ENCODE data around the gene ADGRV1. TPM values are rescaled to one million over a fixed set of nuclear protein-coding genes. Genes with fewer than 3 reads are reported as not detected.
"Not testable (repeated sequence)": the region's sequence is repeated elsewhere in the genome, so short reads cannot be mapped to it uniquely, and the experiment has no call there.

Gene ADGRV1
- total RNA-seq, 5 donors from 2014 or later (not counting 1 experiment from before 2014, with no cell fraction given): 0.68 to 1.6 (median 1.2) TPM; not detected in 1

DNA sequence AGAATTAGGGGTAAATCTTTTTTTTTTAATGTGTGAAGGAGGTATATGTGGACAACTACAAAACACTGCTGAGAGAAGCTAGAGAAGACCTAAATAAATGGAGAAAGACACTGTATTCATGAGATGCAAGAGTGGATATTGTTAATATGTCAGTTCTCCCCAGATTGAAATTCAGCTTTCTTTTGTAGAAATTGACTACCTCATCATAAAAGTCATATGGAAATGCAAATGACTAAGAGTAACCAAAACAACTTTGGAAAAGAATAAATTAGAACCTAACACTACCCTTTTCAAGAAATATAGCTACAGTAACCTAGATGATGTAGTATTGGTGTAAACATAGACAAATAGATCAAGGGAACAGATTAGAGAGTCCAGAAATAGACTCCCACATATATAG, 400.7 kb downstream of the ADGRV1 start:
- no peaks in the 10 kb centered on the region for H3K9me3 Mint-ChIP-seq
- Histone ChIP-seq H3K4me3 (ENCODE audit: control insufficient read depth in 1 of 2, extremely low read depth in 1 of 2, low read length in 1 of 2) (no peak overlapping the region), H3K27ac (ENCODE audit: low read length) (no peak overlapping the region), H3K9me3 (no peaks in the 10 kb centered on the region), H3K36me3 (ENCODE audit: control insufficient read depth in 2 of 2, extremely low read depth in 1 of 2, insufficient read depth in 1 of 2, low read length in 1 of 2) (no peaks in the 10 kb centered on the region), H3K4me1 (ENCODE audit: control insufficient read depth in 1 of 2, extremely low read depth in 1 of 2, insufficient read depth in 2 of 2, low read length in 2 of 2) (no peaks in the 10 kb centered on the region), H3K27me3 (replicated peaks in 1 of 2; ENCODE audit: control insufficient read depth in 2 of 2, extremely low read depth in 1 of 2, insufficient read depth in 2 of 2, low read length in 1 of 2) (peaks cover 0 to 3% of the 10 kb centered on the region in 2 experiments)
- ATAC-seq (replicated peaks in 1 of 4) (no peak), DNase-seq (no peak)
- POLR2A ChIA-PET: no interaction called here
- peaks cover 0 to 3% (median 0%) of the 10 kb centered on the region in 3 donors for H3K4me1 Mint-ChIP-seq
- H3K27me3 Mint-ChIP-seq: peaks cover 7 to 12% of the 10 kb centered on the region in 2 donors
- H3K36me3 Mint-ChIP-seq: no peaks in the 10 kb centered on the region
- H3K4me3 Mint-ChIP-seq: no peak overlapping the region
- CTCF ChIA-PET: no interaction called here
- no peak overlapping the region for H3K27ac Mint-ChIP-seq

DNA sequence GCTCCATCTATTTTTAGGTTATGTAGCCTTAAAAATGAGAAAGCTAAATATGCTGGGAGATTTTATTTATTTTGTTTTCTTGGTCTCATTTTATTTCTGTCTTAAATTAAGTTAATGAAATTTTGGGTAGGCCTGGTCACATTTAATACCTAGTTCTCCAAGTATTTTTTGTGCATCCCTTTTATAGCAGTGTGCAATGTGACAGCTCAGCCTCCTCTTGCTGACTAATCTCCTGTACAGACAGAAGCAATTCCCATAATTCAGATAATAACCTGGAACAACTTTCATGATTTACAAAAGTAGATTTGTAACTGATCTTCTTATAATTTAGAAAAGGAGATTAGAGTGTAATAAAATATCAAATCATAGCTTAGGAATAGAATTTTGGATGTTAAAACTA, 403.9 kb downstream of the ADGRV1 start:
- no peaks in the 10 kb centered on the region for H3K9me3 Mint-ChIP-seq
- Histone ChIP-seq H3K36me3 (ENCODE audit: control insufficient read depth in 2 of 2, extremely low read depth in 1 of 2, insufficient read depth in 1 of 2, low read length in 1 of 2) (no peaks in the 10 kb centered on the region), H3K9me3 (no peaks in the 10 kb centered on the region), H3K27me3 (replicated peaks in 1 of 2; ENCODE audit: control insufficient read depth in 2 of 2, extremely low read depth in 1 of 2, insufficient read depth in 2 of 2, low read length in 1 of 2) (peaks cover 0 to 3% of the 10 kb centered on the region in 2 experiments), H3K27ac (ENCODE audit: low read length) (no peak overlapping the region), H3K4me3 (ENCODE audit: control insufficient read depth in 1 of 2, extremely low read depth in 1 of 2, low read length in 1 of 2) (no peak overlapping the region), H3K4me1 (ENCODE audit: control insufficient read depth in 1 of 2, extremely low read depth in 1 of 2, insufficient read depth in 2 of 2, low read length in 2 of 2) (no peaks in the 10 kb centered on the region)
- ChIA-PET CTCF (no interaction called here), POLR2A (no interaction called here)
- no peaks in the 10 kb centered on the region for H3K4me1 Mint-ChIP-seq
- no peak overlapping the region for H3K4me3 Mint-ChIP-seq
- no peak for DNase-seq
- peaks cover 17 to 20% of the 10 kb centered on the region in 2 donors for H3K27me3 Mint-ChIP-seq
- no peak overlapping the region for H3K27ac Mint-ChIP-seq
- no peaks in the 10 kb centered on the region for H3K36me3 Mint-ChIP-seq
- ATAC-seq (replicated peaks in 1 of 4): no peak

DNA sequence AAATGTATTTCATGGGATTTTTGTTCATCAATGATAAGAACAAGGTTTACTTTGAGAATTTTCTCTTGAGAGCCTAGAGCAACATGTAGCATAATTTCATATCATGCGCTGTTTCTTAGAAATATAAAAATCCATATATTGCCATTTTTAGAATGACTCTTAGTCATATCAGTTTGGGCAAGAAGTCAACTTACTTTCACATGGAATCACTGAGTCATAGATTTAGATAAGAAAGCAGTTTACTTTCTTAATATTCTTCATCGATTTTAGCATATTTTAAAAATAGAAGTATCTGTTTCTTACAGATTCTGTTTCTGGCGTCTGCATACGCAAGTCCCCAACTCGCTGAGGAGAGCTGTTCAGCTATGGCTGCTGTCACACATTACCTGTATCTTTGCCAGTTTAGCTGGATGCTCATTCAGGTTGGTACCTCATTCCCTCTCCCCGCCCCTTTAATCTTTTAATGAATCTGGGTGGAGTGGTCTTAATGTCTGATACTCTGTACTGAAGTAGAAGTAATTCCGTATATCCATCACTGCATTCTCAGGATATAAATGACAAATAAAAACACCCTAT, 406.6 kb downstream of the ADGRV1 start:
- no peaks in the 10 kb centered on the region for H3K9me3 Mint-ChIP-seq
- H3K36me3 Mint-ChIP-seq: no peaks in the 10 kb centered on the region
- no peak for DNase-seq
- ChIA-PET POLR2A (no interaction called here), CTCF (no interaction called here)
- Histone ChIP-seq H3K4me1 (ENCODE audit: control insufficient read depth in 1 of 2, extremely low read depth in 1 of 2, insufficient read depth in 2 of 2, low read length in 2 of 2) (no peaks in the 10 kb centered on the region), H3K27ac (ENCODE audit: low read length) (no peak overlapping the region), H3K4me3 (ENCODE audit: control insufficient read depth in 1 of 2, extremely low read depth in 1 of 2, low read length in 1 of 2) (no peak overlapping the region), H3K27me3 (replicated peaks in 1 of 2; ENCODE audit: control insufficient read depth in 2 of 2, extremely low read depth in 1 of 2, insufficient read depth in 2 of 2, low read length in 1 of 2) (peaks cover 0 to 3% of the 10 kb centered on the region in 2 experiments), H3K9me3 (no peaks in the 10 kb centered on the region), H3K36me3 (ENCODE audit: control insufficient read depth in 2 of 2, extremely low read depth in 1 of 2, insufficient read depth in 1 of 2, low read length in 1 of 2) (no peaks in the 10 kb centered on the region)
- H3K27me3 Mint-ChIP-seq: peaks cover 15 to 22% of the 10 kb centered on the region in 2 donors
- no peak overlapping the region for H3K4me3 Mint-ChIP-seq
- H3K4me1 Mint-ChIP-seq: no peaks in the 10 kb centered on the region
- H3K27ac Mint-ChIP-seq: no peak overlapping the region
- no peak for ATAC-seq (replicated peaks in 1 of 4)
- WGBS (ENCODE audit: insufficient coverage): no CpG with 5 or more reads among the region's 7 CpGs

DNA sequence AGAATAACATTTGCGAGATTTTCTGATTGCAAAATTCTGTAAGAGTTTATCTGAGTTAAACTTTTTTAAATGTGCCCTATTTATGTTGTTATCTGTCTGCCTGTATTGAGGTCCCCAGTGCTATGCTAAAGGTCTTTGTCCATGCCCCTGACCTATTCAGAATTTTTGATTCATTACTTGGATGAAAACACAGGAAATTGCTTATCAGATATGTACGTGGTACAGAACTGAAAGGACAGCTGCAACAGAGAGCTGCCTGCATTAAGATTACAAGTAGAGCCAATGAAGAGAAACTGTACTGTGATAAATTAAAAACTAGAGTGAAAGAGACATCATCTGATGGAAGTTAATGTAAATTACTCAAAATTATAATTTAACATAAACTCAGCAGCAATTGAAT, 408.8 kb downstream of the ADGRV1 start:
- Histone ChIP-seq H3K9me3 (no peaks in the 10 kb centered on the region), H3K36me3 (ENCODE audit: control insufficient read depth in 2 of 2, extremely low read depth in 1 of 2, insufficient read depth in 1 of 2, low read length in 1 of 2) (no peaks in the 10 kb centered on the region), H3K4me1 (ENCODE audit: control insufficient read depth in 1 of 2, extremely low read depth in 1 of 2, insufficient read depth in 2 of 2, low read length in 2 of 2) (no peaks in the 10 kb centered on the region), H3K27ac (ENCODE audit: low read length) (no peak overlapping the region), H3K4me3 (ENCODE audit: control insufficient read depth in 1 of 2, extremely low read depth in 1 of 2, low read length in 1 of 2) (no peak overlapping the region), H3K27me3 (replicated peaks in 1 of 2; ENCODE audit: control insufficient read depth in 2 of 2, extremely low read depth in 1 of 2, insufficient read depth in 2 of 2, low read length in 1 of 2) (peaks cover 0 to 3% of the 10 kb centered on the region in 2 experiments)
- no peak overlapping the region for H3K27ac Mint-ChIP-seq
- peaks cover 0 to 6% (median 0%) of the 10 kb centered on the region in 3 donors for H3K9me3 Mint-ChIP-seq
- no peaks in the 10 kb centered on the region for H3K4me1 Mint-ChIP-seq
- DNase-seq (no peak), ATAC-seq (replicated peaks in 1 of 4) (no peak)
- POLR2A ChIA-PET: no interaction called here
- no peaks in the 10 kb centered on the region for H3K36me3 Mint-ChIP-seq
- no CpG with 5 or more reads among the region's 2 CpGs for WGBS (ENCODE audit: insufficient coverage)
- no peak overlapping the region for H3K4me3 Mint-ChIP-seq
- CTCF ChIA-PET: no interaction called here
- H3K27me3 Mint-ChIP-seq: peaks cover 17 to 33% of the 10 kb centered on the region in 2 donors

DNA sequence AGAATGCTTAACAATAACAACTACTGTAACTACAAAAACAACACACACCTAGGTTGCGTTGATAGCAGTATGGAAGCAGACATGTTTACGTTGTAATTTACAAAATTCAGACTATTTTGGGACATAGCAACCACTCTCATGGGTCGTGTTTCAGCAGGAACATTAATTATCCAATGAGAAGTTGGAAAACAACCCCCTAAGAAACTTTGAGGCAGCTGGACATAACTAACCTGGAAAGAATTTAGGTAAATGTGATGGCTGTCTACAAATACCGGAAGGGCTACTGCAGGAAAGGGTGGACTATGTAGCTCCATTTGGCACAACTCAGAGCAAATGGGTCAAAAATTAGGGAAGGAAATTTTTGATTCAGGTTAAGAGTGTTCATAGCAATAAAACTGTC, 409.3 kb downstream of the ADGRV1 start:
- H3K9me3 Mint-ChIP-seq: peaks cover 0 to 10% (median 0%) of the 10 kb centered on the region in 3 donors
- H3K9me3 ChIP-seq: no peaks in the 10 kb centered on the region
- no peak overlapping the region for H3K4me3 ChIP-seq (ENCODE audit: control insufficient read depth in 1 of 2, extremely low read depth in 1 of 2, low read length in 1 of 2)
- H3K27me3 ChIP-seq (replicated peaks in 1 of 2; ENCODE audit: control insufficient read depth in 2 of 2, extremely low read depth in 1 of 2, insufficient read depth in 2 of 2, low read length in 1 of 2): peaks cover 0 to 3% of the 10 kb centered on the region in 2 experiments
- CTCF ChIA-PET: no interaction called here
- DNase-seq: no peak
- no peak for ATAC-seq (replicated peaks in 1 of 4)
- POLR2A ChIA-PET: no interaction called here
- peaks cover 17 to 38% of the 10 kb centered on the region in 2 donors for H3K27me3 Mint-ChIP-seq
- H3K4me1 Mint-ChIP-seq: no peaks in the 10 kb centered on the region
- no peak overlapping the region for H3K4me3 Mint-ChIP-seq
- no peaks in the 10 kb centered on the region for H3K36me3 ChIP-seq (ENCODE audit: control insufficient read depth in 2 of 2, extremely low read depth in 1 of 2, insufficient read depth in 1 of 2, low read length in 1 of 2)
- H3K27ac ChIP-seq (ENCODE audit: low read length): no peak overlapping the region
- WGBS (ENCODE audit: insufficient coverage): 30% methylated on average over 1 of the region's 4 CpGs
- H3K36me3 Mint-ChIP-seq: no peaks in the 10 kb centered on the region
- no peaks in the 10 kb centered on the region for H3K4me1 ChIP-seq (ENCODE audit: control insufficient read depth in 1 of 2, extremely low read depth in 1 of 2, insufficient read depth in 2 of 2, low read length in 2 of 2)
- H3K27ac Mint-ChIP-seq: no peak overlapping the region

DNA sequence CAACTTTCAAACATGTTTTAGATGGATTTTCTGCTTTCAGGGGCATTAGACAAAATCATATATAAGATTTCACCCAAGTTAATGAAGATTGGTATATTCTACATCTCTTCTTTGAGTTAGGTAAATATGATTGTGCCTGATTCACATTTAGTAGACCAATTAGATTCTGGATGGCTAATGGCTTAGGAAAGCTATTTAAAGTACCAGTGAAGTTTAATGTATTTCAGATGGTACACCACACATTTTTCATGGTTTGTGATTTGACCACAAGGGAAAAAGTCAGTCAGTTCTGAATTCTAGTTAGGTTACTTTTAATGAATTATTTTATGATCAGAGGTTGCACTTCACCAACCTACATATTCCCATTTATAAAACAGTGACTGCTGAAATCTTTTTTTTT, 409.7 kb downstream of the ADGRV1 start:
- H3K27ac Mint-ChIP-seq: no peak overlapping the region
- ChIA-PET CTCF (no interaction called here), POLR2A (interaction anchor here in 1 of 2 donors (0.5 kb wide), 1 partner anchor 612 kb away, joined by 3 read pairs; no protein-coding TSS in a partner anchor)
- H3K4me3 Mint-ChIP-seq: no peak overlapping the region
- peaks cover 0 to 11% (median 0%) of the 10 kb centered on the region in 3 donors for H3K9me3 Mint-ChIP-seq
- ATAC-seq (replicated peaks in 1 of 4): no peak
- no peak overlapping the region for H3K4me3 ChIP-seq (ENCODE audit: control insufficient read depth in 1 of 2, extremely low read depth in 1 of 2, low read length in 1 of 2)
- no peaks in the 10 kb centered on the region for H3K9me3 ChIP-seq
- peaks cover 0 to 3% of the 10 kb centered on the region in 2 experiments for H3K27me3 ChIP-seq (replicated peaks in 1 of 2; ENCODE audit: control insufficient read depth in 2 of 2, extremely low read depth in 1 of 2, insufficient read depth in 2 of 2, low read length in 1 of 2)
- H3K4me1 ChIP-seq (ENCODE audit: control insufficient read depth in 1 of 2, extremely low read depth in 1 of 2, insufficient read depth in 2 of 2, low read length in 2 of 2): no peaks in the 10 kb centered on the region
- peaks cover 17 to 38% of the 10 kb centered on the region in 2 donors for H3K27me3 Mint-ChIP-seq
- DNase-seq: no peak
- H3K36me3 ChIP-seq (ENCODE audit: control insufficient read depth in 2 of 2, extremely low read depth in 1 of 2, insufficient read depth in 1 of 2, low read length in 1 of 2): no peaks in the 10 kb centered on the region
- H3K27ac ChIP-seq (ENCODE audit: low read length): no peak overlapping the region
- H3K4me1 Mint-ChIP-seq: no peaks in the 10 kb centered on the region
- H3K36me3 Mint-ChIP-seq: no peaks in the 10 kb centered on the region

DNA sequence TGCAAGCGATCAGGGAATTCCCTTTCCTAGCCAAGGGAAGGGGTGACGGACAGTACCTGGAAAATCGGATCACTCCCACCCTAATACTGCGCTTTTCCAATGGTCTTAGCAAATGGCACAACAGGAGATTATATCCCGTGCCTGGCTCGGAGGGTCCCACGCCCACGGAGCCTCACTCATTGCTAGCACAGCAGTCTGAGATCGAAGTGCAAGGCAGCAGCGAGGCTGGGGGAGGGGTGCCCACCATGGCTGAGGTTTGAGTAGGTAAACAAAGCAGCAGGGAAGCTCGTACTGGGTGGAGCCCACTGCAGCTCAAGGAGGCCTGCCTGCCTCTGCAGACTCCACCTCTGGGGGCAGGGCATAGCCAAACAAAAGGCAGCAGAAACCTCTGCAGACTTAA, 411.3 kb downstream of the ADGRV1 start:
- H3K27ac Mint-ChIP-seq; H3K9me3 ChIP-seq; H3K36me3 ChIP-seq (ENCODE audit: control insufficient read depth in 2 of 2, extremely low read depth in 1 of 2, insufficient read depth in 1 of 2, low read length in 1 of 2); H3K27me3 ChIP-seq (replicated peaks in 1 of 2; ENCODE audit: control insufficient read depth in 2 of 2, extremely low read depth in 1 of 2, insufficient read depth in 2 of 2, low read length in 1 of 2); H3K4me3 ChIP-seq (ENCODE audit: control insufficient read depth in 1 of 2, extremely low read depth in 1 of 2, low read length in 1 of 2); POLR2A ChIA-PET; H3K4me3 Mint-ChIP-seq; CTCF ChIA-PET; H3K36me3 Mint-ChIP-seq; DNase-seq; H3K4me1 ChIP-seq (ENCODE audit: control insufficient read depth in 1 of 2, extremely low read depth in 1 of 2, insufficient read depth in 2 of 2, low read length in 2 of 2); ATAC-seq (replicated peaks in 1 of 4); H3K4me1 Mint-ChIP-seq; H3K27ac ChIP-seq (ENCODE audit: low read length): not testable (repeated sequence)
- 88% methylated on average over 7 of the region's 11 CpGs for WGBS (ENCODE audit: insufficient coverage)
- Mint-ChIP-seq H3K27me3 (peaks cover 12 to 38% of the 10 kb centered on the region in 2 donors), H3K9me3 (peaks cover 0 to 11% (median 4%) of the 10 kb centered on the region in 3 donors)
